HUDEP-2 (cell line): ENCODE data around the gene DZIP1.
"Not testable (repeated sequence)": the region's sequence is repeated elsewhere in the genome, so short reads cannot be mapped to it uniquely, and the experiment has no call there.

ENCODE experiments used
- DNase-seq, 76 experiments: peaks; one replicate each; lab custom pipeline; 2025; ENCODE audit not compliant: unreplicated experiment in 76 of 76; lab: John Stamatoyannopoulos, UW

Gene DZIP1

DNA sequence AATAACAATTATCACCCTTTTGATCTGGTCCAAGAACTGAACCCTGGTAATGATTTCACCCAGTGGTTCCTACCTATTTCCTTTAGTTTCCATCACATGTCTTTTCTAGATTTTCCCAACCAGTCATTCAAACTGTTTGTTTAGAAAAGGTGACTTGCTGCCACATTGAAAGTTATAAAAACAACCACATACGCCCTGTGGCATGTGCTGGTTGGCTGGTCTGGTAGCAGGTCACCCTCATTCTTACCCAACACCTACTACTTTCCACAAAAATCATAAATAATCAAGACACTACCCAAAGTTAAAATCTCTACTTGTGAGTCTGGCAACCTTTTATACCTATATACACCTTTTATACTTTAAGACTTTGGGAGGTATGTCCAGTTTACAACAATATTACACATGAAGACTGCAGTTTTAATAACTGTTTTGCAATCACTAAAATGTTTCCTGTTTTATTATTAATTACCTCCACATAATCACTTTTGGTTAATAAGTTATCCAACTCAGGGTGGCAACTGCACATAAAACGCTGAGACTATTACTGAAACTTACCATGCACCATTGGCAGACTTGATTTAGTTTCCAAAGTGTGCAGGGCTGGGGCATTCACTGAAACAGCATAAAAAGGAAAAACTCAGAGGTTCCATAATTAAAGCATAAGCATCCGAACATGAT is 38.9 kb downstream of the DZIP1 start:
- no peak for DNase-seq

DNA sequence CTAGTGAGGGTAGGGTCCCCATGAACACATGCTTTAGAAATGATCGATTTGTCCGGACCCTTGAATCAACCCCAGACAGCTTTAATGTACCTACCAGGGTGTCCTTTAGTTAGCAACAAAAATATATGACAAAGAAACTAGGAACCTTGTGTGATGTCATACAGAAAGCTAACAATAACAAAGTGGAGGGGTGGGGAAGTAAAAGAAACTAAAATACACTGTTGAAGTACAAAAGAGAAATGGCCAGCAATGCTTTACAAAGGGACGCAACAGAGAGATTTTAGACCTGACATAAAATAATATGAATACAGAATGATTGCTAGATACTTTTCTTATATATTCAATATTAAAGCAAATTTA is 40.0 kb downstream of the DZIP1 start:
- DNase-seq, result no peak

- no peak for DNase-seq
These were observed 40.5 kb downstream of the DZIP1 start for GRCh38 chr13:95603887-95604555.

- no peak for DNase-seq
These were observed 42.6 kb downstream of the DZIP1 start for GRCh38 chr13:95601906-95602305.

- DNase-seq, result no peak
These were observed 43.3 kb downstream of the DZIP1 start for GRCh38 chr13:95601216-95601615.

DNA sequence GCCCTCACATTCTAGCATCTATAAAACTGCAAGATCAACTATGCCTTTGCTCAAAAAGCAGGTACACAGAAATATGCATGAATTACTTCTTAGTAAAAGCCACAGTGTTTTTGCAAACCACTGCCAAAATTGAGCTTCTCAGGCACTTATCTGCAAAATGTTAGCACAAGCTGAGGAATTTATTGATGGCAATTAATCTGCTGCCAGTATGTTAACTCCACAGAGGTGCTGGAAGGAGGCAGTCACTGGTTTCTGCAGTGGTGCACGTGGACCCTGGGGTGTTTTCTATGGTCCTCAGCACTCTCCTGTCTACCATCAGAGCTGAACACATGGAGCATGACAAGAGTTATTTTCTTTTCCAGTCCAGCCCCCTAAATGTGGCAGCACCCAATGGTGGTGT is 47.8 kb downstream of the DZIP1 start:
- no peak for DNase-seq

GRCh38 chr13:95593462-95593861 is 51.0 kb downstream of the DZIP1 start:
- DNase-seq, result no peak

DNA sequence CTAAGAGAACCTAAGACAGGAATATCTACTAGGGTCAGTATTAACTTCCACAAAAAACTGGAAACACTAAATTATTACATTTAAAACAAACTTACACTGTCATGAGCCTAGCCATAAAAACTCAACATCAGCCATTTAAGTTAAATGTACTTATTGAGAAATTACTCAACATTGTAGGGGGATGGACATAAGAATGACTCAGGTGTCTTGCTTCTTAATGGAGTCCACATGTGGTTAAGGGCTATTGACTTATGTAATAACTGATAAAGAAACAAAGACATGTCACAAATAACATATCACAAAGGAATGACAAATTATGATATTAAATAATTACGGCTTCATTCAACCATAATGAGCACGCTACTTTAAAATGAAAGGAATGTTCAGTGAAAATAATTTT is 55.8 kb downstream of the DZIP1 start:
- DNase-seq, result no peak

- DNase-seq, result no peak
These were observed 56.4 kb downstream of the DZIP1 start for GRCh38 chr13:95588134-95588533.

GRCh38 chr13:95585867-95586266 is 58.6 kb downstream of the DZIP1 start:
- DNase-seq, result no peak

- DNase-seq, result no peak
These were observed 65.2 kb downstream of the DZIP1 start for GRCh38 chr13:95579303-95579702.

- no peak for DNase-seq
These were observed 71.3 kb downstream of the DZIP1 start for GRCh38 chr13:95573221-95573620.

GRCh38 chr13:95571941-95572340 is 72.6 kb downstream of the DZIP1 start:
- DNase-seq, result no peak

GRCh38 chr13:95570016-95570415 is 74.5 kb downstream of the DZIP1 start:
- no peak for DNase-seq

DNA sequence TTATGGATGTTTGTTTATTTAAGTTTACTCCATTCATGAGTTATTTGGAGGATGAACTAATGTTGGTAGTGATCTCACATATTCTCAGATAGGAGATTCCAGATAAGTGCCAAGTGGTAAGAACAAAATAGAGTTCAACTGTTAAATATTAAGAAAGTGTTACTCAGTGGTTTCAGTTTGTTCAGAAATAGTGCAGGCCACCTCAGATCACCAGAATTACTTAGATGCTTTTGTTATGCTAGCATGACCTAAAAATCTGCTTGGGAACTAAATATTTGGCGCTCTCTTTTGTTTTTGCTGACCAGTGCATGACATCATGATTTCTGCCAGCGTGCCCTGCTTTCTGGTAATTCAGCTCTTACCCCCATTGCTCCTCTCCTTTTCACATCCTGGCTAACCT is 76.4 kb downstream of the DZIP1 start:
- DNase-seq, result no peak

DNA sequence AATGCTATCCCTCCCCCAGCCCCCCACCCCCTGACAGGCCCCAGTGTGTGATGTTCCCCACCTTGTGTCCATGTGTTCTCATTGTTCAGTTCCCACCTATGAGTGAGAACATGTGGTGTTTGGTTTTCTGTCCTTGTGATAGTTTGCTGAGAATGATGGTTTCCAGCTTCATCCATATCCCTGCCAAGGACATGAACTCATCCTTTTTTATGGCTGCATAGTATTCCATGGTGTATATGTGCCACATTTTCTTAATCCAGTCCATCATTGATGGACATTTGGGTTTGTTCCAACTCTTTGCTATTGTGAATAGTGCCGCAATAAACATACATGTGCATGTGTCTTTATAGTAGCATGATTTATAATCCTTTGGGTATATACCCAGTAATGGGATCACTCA is 78.7 kb downstream of the DZIP1 start:
- not testable (repeated sequence) for DNase-seq

- no peak for DNase-seq
These were observed 79.7 kb downstream of the DZIP1 start for GRCh38 chr13:95564733-95565291.

DNA sequence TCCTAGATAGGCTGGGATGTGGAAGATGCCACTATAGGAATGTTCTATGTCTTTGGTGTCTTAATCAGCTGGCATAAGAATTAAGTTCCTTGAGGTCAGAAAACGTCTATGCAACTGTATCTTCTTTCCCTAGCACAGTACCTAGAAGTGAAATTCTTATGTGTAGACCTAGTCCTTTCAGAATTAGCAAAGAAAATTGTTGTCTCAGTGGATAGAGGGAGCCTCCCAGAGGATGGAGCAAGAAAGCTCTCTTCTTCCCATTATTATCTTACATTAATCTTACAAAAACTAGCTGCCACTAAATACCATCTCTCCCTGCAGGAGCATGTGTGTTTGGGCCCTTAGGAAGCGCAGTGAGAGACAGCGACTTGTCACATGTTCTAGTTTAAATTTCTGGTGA is 80.4 kb downstream of the DZIP1 start:
- no peak for DNase-seq

- DNase-seq, result no peak
These were observed 84.1 kb downstream of the DZIP1 start for GRCh38 chr13:95560387-95560786.

DNA sequence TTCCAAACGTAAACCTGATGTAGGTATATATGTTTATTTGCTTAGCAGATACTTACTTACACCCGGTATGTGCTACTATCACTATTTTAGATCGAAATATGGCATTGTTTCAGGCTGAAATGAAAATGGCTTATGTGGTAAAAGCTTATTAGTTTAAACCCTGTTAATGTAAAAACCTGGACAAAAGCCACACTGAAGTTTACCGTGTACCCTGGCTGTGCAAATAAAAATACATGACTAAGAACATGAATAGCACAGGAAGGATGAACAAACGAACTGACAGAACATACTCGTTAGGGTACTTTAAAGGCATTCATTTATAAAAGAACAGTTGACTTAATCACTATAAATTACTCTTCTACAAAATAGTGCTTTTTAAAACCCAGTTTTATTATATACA is 85.4 kb downstream of the DZIP1 start:
- DNase-seq, result no peak

DNA sequence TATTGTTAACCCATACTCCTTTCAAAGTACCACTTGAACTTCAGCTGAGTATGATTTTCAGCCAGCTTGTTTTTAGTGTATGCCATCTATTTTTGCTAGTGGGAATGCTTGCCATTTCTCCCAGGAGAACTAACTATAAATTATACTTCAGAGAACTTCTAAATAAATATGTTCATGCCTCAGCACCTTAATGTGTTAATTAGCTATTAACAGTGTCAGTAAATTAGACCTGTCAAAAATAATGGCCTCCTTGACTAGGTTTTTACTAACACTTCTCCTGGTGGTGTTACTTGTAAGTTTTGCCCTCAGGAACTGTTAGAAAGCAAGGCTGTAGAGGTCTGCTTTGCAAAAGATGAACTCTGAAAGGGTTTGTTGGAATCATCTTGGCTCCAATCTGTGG is 87.5 kb downstream of the DZIP1 start:
- DNase-seq, result no peak

- no peak for DNase-seq
These were observed 90.7 kb downstream of the DZIP1 start for GRCh38 chr13:95553581-95554385.
